BJ (cell line): ENCODE results near the gene MAFG. TPM values are rescaled to one million over a fixed set of nuclear protein-coding genes. Genes with fewer than 3 reads are reported as not detected.

Experiments
- CTCF ChIA-PET: fragments of 350-600 bp; formaldehyde crosslinking; extraction: SDS; loops from one replicate; lab custom pipeline; 2021; ENCODE audit warnings: antibody characterized with exemption, inconsistent platforms; lab: Yijun Ruan, JAX
- POLR2A ChIA-PET: fragments of 300-600 bp; sonication (Branson Sonifier 250); formaldehyde crosslinking; extraction: SDS; loops from one replicate; lab custom pipeline; 2021; ENCODE audit warnings: antibody characterized with exemption; lab: Charles Lee
- DNase-seq: peaks from one replicate; pipeline ENCODE4 v3.0.0-alpha.2; 2011; ENCODE audit warnings: low read depth
- H3K27me3 ChIP-seq: 2 replicates; pipeline ENCODE4 v1.6.0; 2011; ENCODE audit warnings: low read length; ENCODE audit not compliant: control insufficient read depth, insufficient read depth
- H3K36me3 ChIP-seq: 2 replicates; pipeline ENCODE4 v1.5.1; 2011; ENCODE audit warnings: low read length; ENCODE audit not compliant: control insufficient read depth, insufficient read depth
- H3K4me3 ChIP-seq: 2 replicates; pipeline ENCODE4 v1.5.1; 2011; ENCODE audit warnings: low read depth, mild to moderate bottlenecking, control low read depth, low read length
- CTCF ChIP-seq: IDR thresholded peaks from 2 replicates; pipeline ENCODE4 v1.5.1; 2011; ENCODE audit warnings: low read depth, mild to moderate bottlenecking, control low read depth, inconsistent platforms, low read length, moderate library complexity; ENCODE audit not compliant: insufficient read depth
- polyA plus RNA-seq: library from polyadenylated mRNA; depleted of rRNA; stranded (reverse); fragments of >200 nt; gene quantifications from 2 replicates; pipeline ENCODE4 v1.2.3, GENCODE V29; 2011; rRNA removed

Gene MAFG
- polyA plus RNA-seq, 1 experiment: 20.6 TPM

GRCh38 chr17:81870131-81870980 is 57.2 kb downstream of the MAFG start:
- POLR2A ChIA-PET: no interaction called here
- Histone ChIP-seq H3K27me3 (no peaks in the 10 kb centered on the region), H3K4me3 (peak overlapping the region; percentile 55), H3K36me3 (peaks cover 28% of the 10 kb centered on the region)
- CTCF ChIA-PET: interaction anchor here (0.6 to 2.4 kb wide), 11 partner anchors 9 to 318 kb away, joined by 3 to 7 read pairs (median 5); partner anchors contain the start of genes FAAP100 and P4HB
- no peak for DNase-seq
- no peak for TF ChIP-seq CTCF

- H3K36me3 ChIP-seq: peaks cover 28% of the 10 kb centered on the region
- no peak for DNase-seq
- peak; percentile 83 for TF ChIP-seq CTCF
- peak overlapping the region; percentile 55 for H3K4me3 ChIP-seq
- H3K27me3 ChIP-seq: no peaks in the 10 kb centered on the region
- ChIA-PET POLR2A (no interaction called here), CTCF (interaction anchor here (0.5 to 2.4 kb wide), 16 partner anchors 8 to 312 kb away, joined by 3 to 7 read pairs (median 4); partner anchors contain the start of gene P4HB)
Observed at GRCh38 chr17:81869221-81870130, 58.1 kb downstream of the MAFG start.

GRCh38 chr17:81868674-81869220 is 58.8 kb downstream of the MAFG start:
- peak overlapping the region; percentile 55 for H3K4me3 ChIP-seq
- TF ChIP-seq CTCF: no peak
- peaks cover 27% of the 10 kb centered on the region for H3K36me3 ChIP-seq
- H3K27me3 ChIP-seq: no peaks in the 10 kb centered on the region
- POLR2A ChIA-PET: no interaction called here
- DNase-seq: no peak
- CTCF ChIA-PET: interaction anchor here (1.0 to 2.4 kb wide), 9 partner anchors 8 to 136 kb away, joined by 3 to 7 read pairs (median 5); partner anchors contain the start of gene P4HB

Other genes starting within 250 kb of the MAFG start
- 48.8 and 70.8 TPM in 2 replicates for gene ARL16, start 243.9 kb downstream of the MAFG start, polyA plus RNA-seq
- 67.2 and 110 TPM in 2 replicates for gene HGS, start 243.7 kb downstream of the MAFG start, polyA plus RNA-seq
- 56.2 and 63.0 TPM in 2 replicates for gene MRPL12, start 224.4 kb downstream of the MAFG start, polyA plus RNA-seq
- 4.9 and 8.4 TPM in 2 replicates for gene SLC25A10, start 215.5 kb downstream of the MAFG start, polyA plus RNA-seq
- not detected in 2 replicates for gene GCGR, start 123.6 kb downstream of the MAFG start, polyA plus RNA-seq
- gene MCRIP1, start 94.4 kb downstream of the MAFG start, polyA plus RNA-seq: 64.9 and 89.8 TPM in 2 replicates
- 0.10 TPM in 1 of 2 replicates, not detected in the other for gene PPP1R27, start 92.7 kb downstream of the MAFG start, polyA plus RNA-seq
- 122 and 175 TPM in 2 replicates for gene P4HB, start 67.2 kb downstream of the MAFG start, polyA plus RNA-seq
- 74.8 and 163 TPM in 2 replicates for gene ARHGDIA, start 56.4 kb downstream of the MAFG start, polyA plus RNA-seq
- 74.8 and 83.4 TPM in 2 replicates for gene ALYREF, start 36.1 kb downstream of the MAFG start, polyA plus RNA-seq
- gene ANAPC11, start 36.0 kb downstream of the MAFG start, polyA plus RNA-seq: 227 and 290 TPM in 2 replicates
- 0.21 and 0.38 TPM in 2 replicates for gene NPB, start 25.5 kb downstream of the MAFG start, polyA plus RNA-seq
- gene PCYT2, start 16.3 kb downstream of the MAFG start, polyA plus RNA-seq: 24.5 and 44.2 TPM in 2 replicates
- 5.2 and 8.4 TPM in 2 replicates for gene SIRT7, start 9.6 kb downstream of the MAFG start, polyA plus RNA-seq
- 156 and 245 TPM in 2 replicates for gene PYCR1, start 9.6 kb upstream of the MAFG start, polyA plus RNA-seq
- not detected in 2 replicates for gene MYADML2, start 19.5 kb upstream of the MAFG start, polyA plus RNA-seq
- gene NOTUM, start 33.5 kb upstream of the MAFG start, polyA plus RNA-seq: 0.06 TPM in 1 of 2 replicates, not detected in the other
- 12.0 and 15.4 TPM in 2 replicates for gene ASPSCR1, start 49.9 kb upstream of the MAFG start, polyA plus RNA-seq
- 40.4 and 57.0 TPM in 2 replicates for gene CENPX, start 95.1 kb upstream of the MAFG start, polyA plus RNA-seq
- 4.1 and 6.0 TPM in 2 replicates for gene LRRC45, start 95.6 kb upstream of the MAFG start, polyA plus RNA-seq
- gene RAC3, start 103.9 kb upstream of the MAFG start, polyA plus RNA-seq: 7.5 and 11.5 TPM in 2 replicates
- 42.7 and 66.0 TPM in 2 replicates for gene DCXR, start 110.0 kb upstream of the MAFG start, polyA plus RNA-seq
- gene RFNG, start 124.1 kb upstream of the MAFG start, polyA plus RNA-seq: 15.8 and 23.7 TPM in 2 replicates
- 79.7 and 131 TPM in 2 replicates for gene GPS1, start 124.2 kb upstream of the MAFG start, polyA plus RNA-seq
- 22.1 and 47.6 TPM in 2 replicates for gene DUS1L, start 138.1 kb upstream of the MAFG start, polyA plus RNA-seq
- gene FASN, start 170.5 kb upstream of the MAFG start, polyA plus RNA-seq: 5.2 and 11.3 TPM in 2 replicates